Osteocyte (in vitro differentiated cells): ENCODE results near the gene CSNK1G2. TPM values are rescaled to one million over a fixed set of nuclear protein-coding genes. Genes with fewer than 3 reads are reported as not detected.

ENCODE experiments used
- DNase-seq: peaks from one replicate; pipeline ENCODE4 v3.0.0; 2021; ENCODE audit warnings: mixed read lengths; ENCODE audit not compliant: unreplicated experiment; ENCODE audit errors: extremely low spot score
- H3K27ac Mint-ChIP-seq: one replicate; pipeline ENCODE4 v1.8.0; 2021; ENCODE audit warnings: mild to moderate bottlenecking, mixed read lengths; ENCODE audit not compliant: unreplicated experiment
- H3K27me3 Mint-ChIP-seq: one replicate; pipeline ENCODE4 v1.8.0; 2021; ENCODE audit warnings: mixed read lengths; ENCODE audit not compliant: unreplicated experiment
- H3K36me3 Mint-ChIP-seq: one replicate; pipeline ENCODE4 v1.8.0; 2021; ENCODE audit warnings: mixed read lengths; ENCODE audit not compliant: unreplicated experiment
- H3K4me1 Mint-ChIP-seq: one replicate; pipeline ENCODE4 v1.8.0; 2021; ENCODE audit warnings: mixed read lengths; ENCODE audit not compliant: unreplicated experiment
- H3K4me3 Mint-ChIP-seq: one replicate; pipeline ENCODE4 v1.8.0; 2021; ENCODE audit warnings: mild to moderate bottlenecking, moderate library complexity, mixed read lengths; ENCODE audit not compliant: unreplicated experiment
- H3K9me3 Mint-ChIP-seq: one replicate; pipeline ENCODE4 v1.8.0; 2021; ENCODE audit warnings: mixed read lengths; ENCODE audit not compliant: unreplicated experiment
- CTCF ChIP-seq: fragments of 200-600 bp; sonication (generic); IDR thresholded peaks from 2 replicates; pipeline ENCODE4 v1.5.0; 2021; ENCODE audit warnings: antibody characterized with exemption, mild to moderate bottlenecking, moderate library complexity
- total RNA-seq: library from RNA; stranded (reverse); gene quantifications from 2 replicates; pipeline ENCODE4 v1.2.1, GENCODE V29; 2021

Gene CSNK1G2
- total RNA-seq, 1 donor from 2014 or later = 72.2 TPM

- no peak for DNase-seq
- H3K4me3 Mint-ChIP-seq = no peak overlapping the region
- H3K4me1 Mint-ChIP-seq = peaks cover 11% of the 10 kb centered on the region
- no peak for TF ChIP-seq CTCF
- H3K27me3 Mint-ChIP-seq = no peaks in the 10 kb centered on the region
- no peaks in the 10 kb centered on the region for H3K9me3 Mint-ChIP-seq
- H3K27ac Mint-ChIP-seq = no peak overlapping the region
- no peaks in the 10 kb centered on the region for H3K36me3 Mint-ChIP-seq
Observed at GRCh38 chr19:1949304-1950101, 8.5 kb downstream of the CSNK1G2 start.

- Mint-ChIP-seq H3K36me3 (no peaks in the 10 kb centered on the region), H3K27me3 (no peaks in the 10 kb centered on the region), H3K9me3 (no peaks in the 10 kb centered on the region), H3K4me3 (no peak overlapping the region), H3K4me1 (peaks cover 15% of the 10 kb centered on the region), H3K27ac (no peak overlapping the region)
- no peak for TF ChIP-seq CTCF
- DNase-seq = no peak
Observed at GRCh38 chr19:1950640-1951039, 9.7 kb downstream of the CSNK1G2 start.

- Mint-ChIP-seq H3K4me1 (peaks cover 15% of the 10 kb centered on the region), H3K27ac (no peak overlapping the region), H3K36me3 (no peaks in the 10 kb centered on the region), H3K9me3 (no peaks in the 10 kb centered on the region), H3K4me3 (no peak overlapping the region), H3K27me3 (no peaks in the 10 kb centered on the region)
- DNase-seq = no peak
- no peak for TF ChIP-seq CTCF
Observed at GRCh38 chr19:1952635-1953034, 11.7 kb downstream of the CSNK1G2 start.

GRCh38 chr19:1953037-1953436, 12.1 kb downstream of the CSNK1G2 start:
- no peak overlapping the region for H3K27ac Mint-ChIP-seq
- no peaks in the 10 kb centered on the region for H3K36me3 Mint-ChIP-seq
- no peaks in the 10 kb centered on the region for H3K27me3 Mint-ChIP-seq
- no peak overlapping the region for H3K4me3 Mint-ChIP-seq
- H3K4me1 Mint-ChIP-seq = peaks cover 15% of the 10 kb centered on the region
- H3K9me3 Mint-ChIP-seq = no peaks in the 10 kb centered on the region
- DNase-seq = no peak
- TF ChIP-seq CTCF = no peak

- no peaks in the 10 kb centered on the region for H3K9me3 Mint-ChIP-seq
- H3K4me3 Mint-ChIP-seq = no peak overlapping the region
- no peaks in the 10 kb centered on the region for H3K36me3 Mint-ChIP-seq
- peaks cover 14% of the 10 kb centered on the region for H3K4me1 Mint-ChIP-seq
- no peak overlapping the region for H3K27ac Mint-ChIP-seq
- no peaks in the 10 kb centered on the region for H3K27me3 Mint-ChIP-seq
- TF ChIP-seq CTCF = no peak
- DNase-seq = no peak
Observed at GRCh38 chr19:1953441-1954094, 12.6 kb downstream of the CSNK1G2 start.
